HUES64 (cell line): ENCODE data around the gene LZTR1.

ENCODE experiments used
- H3K27ac ChIP-seq: 2 replicates; pipeline ENCODE4 v1.7.0; 2013; ENCODE audit warnings: low read depth, low read length, inconsistent platforms
- H3K27me3 ChIP-seq: 2 replicates; pipeline ENCODE4 v1.6.1; 2013; ENCODE audit warnings: mild to moderate bottlenecking, low read length; ENCODE audit not compliant: insufficient read depth
- H3K36me3 ChIP-seq: 2 replicates; pipeline ENCODE4 v1.6.1; 2013; ENCODE audit warnings: mild to moderate bottlenecking, low read length; ENCODE audit not compliant: insufficient read depth
- H3K4me1 ChIP-seq: 2 replicates; pipeline ENCODE4 v1.6.1; 2013; ENCODE audit warnings: mild to moderate bottlenecking, low read length, moderate library complexity; ENCODE audit not compliant: insufficient read depth
- H3K4me3 ChIP-seq: 2 replicates; pipeline ENCODE4 v1.5.1; 2013; ENCODE audit warnings: mild to moderate bottlenecking, low read length, moderate library complexity
- H3K9ac ChIP-seq: 2 replicates; pipeline ENCODE4 v1.6.1; 2013; ENCODE audit warnings: mild to moderate bottlenecking, low read depth, low read length
- H3K9me3 ChIP-seq: 2 replicates; pipeline ENCODE4 v1.6.1; 2013; ENCODE audit warnings: low read depth, low read length; ENCODE audit not compliant: insufficient read depth
- WGBS: fragments of 150-250, 120-280 bp; methylation state at CpG from one replicate; pipeline ENCODE4 v1.1.7; 2013; ENCODE audit warnings: missing lambda C conversion rate; 5-methylcytosine and 5-hydroxymethylcytosine counted together

LZTR1 gene

DNA sequence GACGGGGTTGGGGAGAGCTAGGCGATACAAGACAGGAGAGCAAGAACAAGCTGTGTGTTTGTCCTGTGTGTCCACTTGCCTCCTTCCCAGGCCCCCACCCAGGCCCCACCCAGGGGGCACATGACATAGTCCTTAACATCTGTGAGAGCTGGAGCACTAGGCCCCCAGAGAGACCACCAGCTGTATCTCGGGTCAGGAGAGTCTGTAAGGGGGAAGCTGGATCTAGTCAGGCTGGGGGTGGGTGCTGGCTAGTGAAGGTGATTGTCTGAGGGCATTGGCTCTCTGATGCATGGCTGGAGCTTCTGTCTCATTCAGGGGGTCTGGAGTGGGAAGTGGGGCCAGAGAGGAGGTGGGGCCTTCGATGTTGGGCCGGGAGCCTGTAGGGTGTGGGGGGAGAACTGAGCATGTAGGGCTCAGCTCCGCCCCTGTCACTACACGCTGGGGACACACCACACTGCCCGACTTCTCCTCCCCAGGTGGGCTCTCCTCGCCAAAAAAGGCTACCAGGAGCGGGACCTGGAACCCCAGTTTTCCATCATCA is 33.4 kb downstream of the LZTR1 start:
- WGBS, result 85% methylated on average over 10 of the region's 10 CpGs

GRCh38 chr22:21016644-21017420 is 34.7 kb downstream of the LZTR1 start:
- Histone ChIP-seq H3K27me3 (no peaks in the 10 kb centered on the region), H3K4me1 (peaks cover 12% of the 10 kb centered on the region; the same call in 1 of the 2 replicates), H3K36me3 (no peaks in the 10 kb centered on the region), H3K27ac (no peak overlapping the region), H3K9ac (no peak overlapping the region), H3K4me3 (no peak overlapping the region), H3K9me3 (no peaks in the 10 kb centered on the region)
- 84% methylated on average over 13 of the region's 13 CpGs for WGBS

More for the DNA sequence above, 33.4 kb downstream of the LZTR1 start:
- Histone ChIP-seq H3K4me3 (no peak overlapping the region), H3K27me3 (no peaks in the 10 kb centered on the region), H3K9ac (no peak overlapping the region), H3K9me3 (no peaks in the 10 kb centered on the region), H3K27ac (no peak overlapping the region), H3K36me3 (no peaks in the 10 kb centered on the region), H3K4me1 (peaks cover 12% of the 10 kb centered on the region; the same call in 1 of the 2 replicates)

DNA sequence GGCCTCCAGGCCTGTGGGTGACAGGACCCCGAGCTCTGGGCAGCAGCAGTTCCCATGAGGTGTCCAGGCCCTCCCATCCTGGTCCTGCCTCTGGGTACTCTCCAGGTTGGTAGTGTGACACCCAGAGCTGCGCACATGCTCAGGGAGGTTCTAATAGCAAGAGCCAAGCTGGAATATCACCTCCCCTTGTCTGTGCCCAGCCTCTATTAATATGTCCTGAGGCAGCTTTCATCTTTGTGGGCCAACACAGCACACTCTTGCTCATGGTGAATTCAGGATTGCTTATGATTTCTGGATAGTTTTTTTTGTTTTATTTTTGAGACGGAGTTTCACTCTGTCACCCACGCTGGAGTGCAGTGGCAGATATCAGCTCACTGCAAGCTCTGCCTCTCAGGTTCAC is 36.2 kb downstream of the LZTR1 start:
- no peaks in the 10 kb centered on the region for H3K36me3 ChIP-seq
- no peaks in the 10 kb centered on the region for H3K9me3 ChIP-seq
- H3K27me3 ChIP-seq, result no peaks in the 10 kb centered on the region
- H3K4me3 ChIP-seq, result no peak overlapping the region
- no peak overlapping the region for H3K9ac ChIP-seq
- 96% methylated on average over 4 of the region's 4 CpGs for WGBS
- peaks cover 9% of the 10 kb centered on the region; the same call in 1 of the 2 replicates for H3K4me1 ChIP-seq
- no peak overlapping the region for H3K27ac ChIP-seq

DNA sequence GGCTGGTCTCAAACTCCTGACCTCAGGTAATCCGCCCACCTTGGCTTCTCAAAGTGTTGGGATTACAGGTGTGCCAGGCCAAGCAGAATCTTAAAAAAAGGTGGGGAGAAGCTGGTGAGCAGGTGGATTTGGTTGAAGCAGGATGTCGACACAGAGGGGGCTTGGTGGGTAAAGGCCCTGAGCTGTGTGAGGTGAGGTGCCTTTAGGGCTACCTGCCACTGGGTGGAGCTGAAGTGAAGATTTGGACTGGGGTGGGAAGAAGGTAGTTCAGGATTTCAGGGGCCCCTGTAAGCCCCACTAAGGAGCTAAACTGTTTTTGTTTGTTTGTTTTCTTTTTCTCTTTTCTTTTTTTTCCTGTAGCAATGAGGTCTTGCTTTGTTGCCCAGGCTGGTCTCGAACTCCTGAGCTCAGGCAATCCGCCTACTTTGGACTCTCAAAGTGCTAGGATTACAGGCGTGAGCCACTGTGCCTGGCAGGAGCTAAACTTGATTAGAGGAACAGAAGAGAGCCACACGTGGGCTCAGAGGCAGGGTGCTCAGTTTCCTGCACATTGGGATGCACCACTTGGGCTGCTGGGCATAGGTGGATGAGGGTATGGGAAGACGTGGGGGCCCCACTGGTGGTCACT is 38.8 kb downstream of the LZTR1 start:
- no peaks in the 10 kb centered on the region for H3K9me3 ChIP-seq
- WGBS, result 76% methylated on average over 7 of the region's 7 CpGs
- H3K9ac ChIP-seq, result no peak overlapping the region
- H3K4me3 ChIP-seq, result no peak overlapping the region
- H3K36me3 ChIP-seq, result no peaks in the 10 kb centered on the region
- no peak overlapping the region for H3K27ac ChIP-seq
- H3K27me3 ChIP-seq, result no peaks in the 10 kb centered on the region
- no peaks in the 10 kb centered on the region for H3K4me1 ChIP-seq

GRCh38 chr22:21022507-21022906 is 40.4 kb downstream of the LZTR1 start:
- no peak overlapping the region for H3K9ac ChIP-seq
- WGBS, result 83% methylated on average over 8 of the region's 10 CpGs
- H3K36me3 ChIP-seq, result no peaks in the 10 kb centered on the region
- no peaks in the 10 kb centered on the region for H3K9me3 ChIP-seq
- H3K4me3 ChIP-seq, result no peak overlapping the region
- no peaks in the 10 kb centered on the region for H3K4me1 ChIP-seq
- H3K27me3 ChIP-seq, result no peaks in the 10 kb centered on the region
- no peak overlapping the region for H3K27ac ChIP-seq

DNA sequence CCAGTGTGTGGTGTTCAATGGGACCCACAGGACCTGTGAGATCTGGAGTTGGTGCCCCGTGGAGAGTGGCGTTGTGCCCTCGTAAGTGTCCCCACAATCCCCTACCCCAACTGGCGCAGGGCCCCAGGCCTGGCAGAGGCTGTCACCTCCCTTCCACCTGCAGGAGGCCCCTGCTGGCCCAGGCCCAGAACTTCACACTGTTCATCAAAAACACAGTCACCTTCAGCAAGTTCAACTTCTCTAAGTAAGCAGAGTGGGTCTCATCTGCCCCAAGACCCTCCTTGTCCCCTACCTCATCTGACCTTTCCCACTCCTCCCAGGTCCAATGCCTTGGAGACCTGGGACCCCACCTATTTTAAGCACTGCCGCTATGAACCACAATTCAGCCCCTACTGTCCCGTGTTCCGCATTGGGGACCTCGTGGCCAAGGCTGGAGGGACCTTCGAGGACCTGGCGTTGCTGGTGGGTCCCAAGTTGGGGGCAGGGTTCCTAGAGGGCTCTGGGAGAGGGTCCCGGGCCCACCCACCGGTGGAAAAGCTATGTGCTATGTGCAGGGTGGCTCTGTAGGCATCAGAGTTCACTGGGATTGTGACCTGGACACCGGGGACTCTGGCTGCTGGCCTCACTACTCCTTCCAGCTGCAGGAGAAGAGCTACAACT is 41.0 kb downstream of the LZTR1 start:
- no peaks in the 10 kb centered on the region for H3K27me3 ChIP-seq
- H3K4me1 ChIP-seq, result no peaks in the 10 kb centered on the region
- H3K4me3 ChIP-seq, result no peak overlapping the region
- no peaks in the 10 kb centered on the region for H3K36me3 ChIP-seq
- WGBS, result 90% methylated on average over 13 of the region's 13 CpGs
- no peak overlapping the region for H3K9ac ChIP-seq
- H3K27ac ChIP-seq, result no peak overlapping the region
- no peaks in the 10 kb centered on the region for H3K9me3 ChIP-seq

GRCh38 chr22:21025266-21025665 is 43.2 kb downstream of the LZTR1 start:
- Histone ChIP-seq H3K9me3 (no peaks in the 10 kb centered on the region), H3K9ac (no peak overlapping the region), H3K27me3 (no peaks in the 10 kb centered on the region), H3K4me1 (no peaks in the 10 kb centered on the region), H3K36me3 (no peaks in the 10 kb centered on the region), H3K27ac (no peak overlapping the region), H3K4me3 (no peak overlapping the region)
- WGBS, result 74% methylated on average over 8 of the region's 8 CpGs

DNA sequence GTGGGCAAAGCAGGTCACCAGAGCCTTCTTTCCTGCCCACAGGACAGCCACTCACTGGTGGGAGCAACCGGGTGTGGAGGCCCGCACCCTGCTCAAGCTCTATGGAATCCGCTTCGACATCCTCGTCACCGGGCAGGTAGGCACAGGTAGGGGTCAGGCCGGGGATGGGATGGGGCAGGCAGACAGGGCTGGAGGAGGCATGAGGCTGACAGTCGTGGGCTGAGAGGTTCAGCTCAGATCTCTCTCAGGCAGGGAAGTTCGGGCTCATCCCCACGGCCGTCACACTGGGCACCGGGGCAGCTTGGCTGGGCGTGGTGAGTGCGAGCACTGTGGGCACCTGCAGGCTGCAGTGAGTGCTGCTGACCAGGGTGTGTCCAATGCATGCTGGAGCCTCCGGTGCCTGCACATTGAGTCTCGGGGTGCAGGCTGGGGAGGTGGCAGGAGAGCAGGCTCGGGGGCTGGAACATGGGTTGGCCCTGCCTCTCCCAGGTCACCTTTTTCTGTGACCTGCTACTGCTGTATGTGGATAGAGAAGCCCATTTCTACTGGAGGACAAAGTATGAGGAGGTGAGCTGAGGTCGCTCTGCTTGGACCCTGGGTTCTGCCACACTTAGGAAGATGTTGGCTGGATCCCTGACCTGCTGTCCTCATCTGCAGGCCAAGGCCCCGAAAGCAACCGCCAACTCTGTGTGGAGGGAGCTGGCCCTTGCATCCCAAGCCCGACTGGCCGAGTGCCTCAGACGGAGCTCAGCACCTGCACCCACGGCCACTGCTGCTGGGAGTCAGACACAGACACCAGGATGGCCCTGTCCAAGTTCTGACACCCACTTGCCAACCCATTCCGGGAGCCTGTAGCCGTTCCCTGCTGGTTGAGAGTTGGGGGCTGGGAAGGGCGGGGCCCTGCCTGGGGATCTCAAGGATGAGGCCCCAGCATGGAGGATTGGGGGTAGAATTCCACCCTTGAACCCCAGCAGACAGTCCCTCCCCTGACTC is 44.0 kb downstream of the LZTR1 start:
- no peaks in the 10 kb centered on the region for H3K4me1 ChIP-seq
- H3K27ac ChIP-seq, result no peak overlapping the region
- no peak overlapping the region for H3K9ac ChIP-seq
- 91% methylated on average over 27 of the region's 27 CpGs for WGBS
- H3K4me3 ChIP-seq, result no peak overlapping the region
- no peaks in the 10 kb centered on the region for H3K36me3 ChIP-seq
- peaks cover 5% of the 10 kb centered on the region for H3K27me3 ChIP-seq
- H3K9me3 ChIP-seq, result no peaks in the 10 kb centered on the region

DNA sequence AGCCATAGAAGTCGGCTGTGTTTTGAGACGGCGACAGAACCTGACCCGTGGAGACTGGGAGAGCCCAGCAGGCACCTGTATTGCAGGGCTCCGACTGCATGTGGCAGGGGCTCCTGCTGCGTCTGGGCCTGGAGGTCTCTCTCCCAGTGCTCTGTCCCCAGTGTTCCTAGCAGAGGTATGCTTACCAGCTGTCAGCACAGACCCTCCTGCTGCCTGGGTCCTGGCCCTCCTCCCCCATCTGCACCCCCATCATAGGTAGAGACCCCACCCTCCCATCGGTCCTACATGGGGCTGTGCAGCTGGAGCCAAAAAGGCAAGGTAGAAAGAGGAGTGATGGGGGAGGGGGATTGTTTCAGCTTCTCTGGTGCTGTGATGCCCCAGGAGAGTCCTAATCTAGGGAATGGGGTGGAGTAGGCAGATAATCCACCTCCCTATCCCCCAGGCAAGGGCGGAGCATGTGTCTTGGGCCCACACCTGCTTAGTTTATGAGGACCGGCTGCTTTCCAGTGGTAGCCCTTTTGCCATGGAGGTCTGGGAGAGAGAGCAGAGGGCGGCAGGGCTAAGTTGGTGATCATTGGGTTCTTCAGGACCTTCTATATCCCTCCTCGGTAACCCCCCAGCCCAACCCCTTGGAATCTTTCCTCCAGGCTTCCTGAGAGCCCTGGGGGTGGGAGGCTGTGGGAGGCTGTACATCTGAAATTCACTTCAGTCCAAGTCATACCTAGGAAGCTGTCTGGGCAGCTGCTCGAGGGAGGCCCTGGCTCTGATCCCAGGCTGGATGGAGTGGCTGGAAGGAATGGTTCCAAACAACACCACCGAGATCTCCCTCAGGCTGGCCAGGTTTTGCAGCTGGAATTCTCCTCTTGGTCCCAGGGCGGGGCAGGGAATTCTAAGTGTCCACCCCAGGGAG is 44.9 kb downstream of the LZTR1 start:
- Histone ChIP-seq H3K4me3 (no peak overlapping the region), H3K9ac (no peak overlapping the region), H3K4me1 (no peaks in the 10 kb centered on the region), H3K36me3 (no peaks in the 10 kb centered on the region), H3K9me3 (no peaks in the 10 kb centered on the region), H3K27ac (no peak overlapping the region), H3K27me3 (peaks cover 15% of the 10 kb centered on the region)
- 91% methylated on average over 13 of the region's 14 CpGs for WGBS
